Endothelial cell of umbilical vein (primary cell): Measurements from ENCODE around the gene MGAT5. TPM values are rescaled to one million over a fixed set of nuclear protein-coding genes. Genes with fewer than 3 reads are reported as not detected.

Experiments
- BruUV-seq: library from RNA; stranded (reverse); fragments of 400-500 nt; replicated peaks from 2 replicates; lab custom pipeline; 2021; lab: Mats Ljungman, UMichigan
- CTCF ChIA-PET: fragments of 300-600, 350-600 bp; sonication (Branson Sonifier 250); formaldehyde crosslinking; loops from one replicate; lab custom pipeline; 2021; ENCODE audit warnings: antibody characterized with exemption, inconsistent platforms; lab: Charles Lee
- POLR2A ChIA-PET: fragments of 300-600, 350-600 bp; sonication (Branson Sonifier 250); formaldehyde crosslinking; loops from one replicate; lab custom pipeline; 2021; ENCODE audit warnings: antibody characterized with exemption, inconsistent platforms; lab: Charles Lee
- DNase-seq: peaks from one replicate; pipeline ENCODE4 v3.0.0-alpha.2; 2011; ENCODE audit warnings: low read depth, low spot score
- FAIRE-seq: peaks from 2 replicates; lab custom pipeline; 2011; peaks lifted over from hg19 to GRCh38; lab: Jason Lieb, UNC
- H2AFZ ChIP-seq: 2 replicates; pipeline ENCODE4 v1.6.0; 2012; ENCODE audit warnings: low read depth, low read length, control low read depth, inconsistent platforms
- H3K27ac ChIP-seq: 2 replicates; pipeline ENCODE4 v1.5.1; 2011; ENCODE audit warnings: low read depth, mild to moderate bottlenecking, control low read depth, low read length, moderate library complexity; ENCODE audit not compliant: insufficient read depth
- H3K27me3 ChIP-seq, 2 experiments: 2 replicates each; pipeline versions ENCODE4 v1.6.0 to v1.6.1; 2011; ENCODE audit warnings: low read length in 2 of 2, mixed read lengths in 1 of 2; ENCODE audit not compliant: control insufficient read depth in 2 of 2, insufficient read depth in 2 of 2
- H3K36me3 ChIP-seq, 2 experiments: 2 replicates in 1 of 2; 3 replicates in 1 of 2; pipeline ENCODE4 v1.5.1; 2011; ENCODE audit warnings: low read length in 2 of 2, mild to moderate bottlenecking in 1 of 2, moderate library complexity in 1 of 2; ENCODE audit not compliant: control insufficient read depth in 2 of 2, insufficient read depth in 2 of 2; ENCODE audit errors: extremely low read depth in 1 of 2
- H3K4me1 ChIP-seq: 3 replicates; pipeline ENCODE4 v1.5.1; 2011; ENCODE audit warnings: mild to moderate bottlenecking, low read length; ENCODE audit not compliant: control insufficient read depth, insufficient read depth; ENCODE audit errors: extremely low read depth
- H3K4me2 ChIP-seq: 2 replicates; pipeline ENCODE4 v1.6.1; 2011; ENCODE audit warnings: low read length, control low read depth, mixed read lengths; ENCODE audit not compliant: insufficient read depth
- H3K4me3 ChIP-seq, 3 experiments: fragments of 200-600 bp in 1 of 3; sonication (generic), shearing (Covaris generic) in 1 of 3; replicated peaks in 1 of 3; 2 replicates each; pipeline ENCODE4 v1.5.1; 2011 to 2016; ENCODE audit warnings: control low read depth in 3 of 3, low read length in 3 of 3, mild to moderate bottlenecking in 2 of 3, inconsistent platforms in 1 of 3, low read depth in 1 of 3, moderate library complexity in 1 of 3; ENCODE audit not compliant: insufficient read depth in 1 of 3
- H3K79me2 ChIP-seq: 2 replicates; pipeline ENCODE4 v1.6.0; 2012; ENCODE audit warnings: low read length, inconsistent platforms; ENCODE audit not compliant: control insufficient read depth, insufficient read depth
- H3K9ac ChIP-seq: replicated peaks from 2 replicates; pipeline ENCODE3; 2011; ENCODE audit warnings: low read length, control low read depth; ENCODE audit not compliant: insufficient read depth; ENCODE audit errors: extremely low read depth
- H3K9me1 ChIP-seq: replicated peaks from 3 replicates; pipeline ENCODE4 v1.6.0; 2011; ENCODE audit warnings: mild to moderate bottlenecking, low read length; ENCODE audit not compliant: control insufficient read depth, insufficient read depth; ENCODE audit errors: extremely low read depth
- H3K9me3 ChIP-seq: replicated peaks from 2 replicates; pipeline ENCODE4 v1.5.1; 2012; ENCODE audit warnings: low read length, inconsistent platforms; ENCODE audit not compliant: control insufficient read depth, insufficient read depth
- H4K20me1 ChIP-seq: replicated peaks from 2 replicates; pipeline ENCODE3; 2011; ENCODE audit warnings: mild to moderate bottlenecking, low read length; ENCODE audit not compliant: control insufficient read depth, insufficient read depth; ENCODE audit errors: extremely low read depth
- CTCF ChIP-seq, 2 donors: IDR thresholded peaks; 1 replicate in 1 of 2; 2 replicates in 1 of 2; pipeline ENCODE4 v1.5.1; 2011; ENCODE audit warnings: low read length in 2 of 2, mild to moderate bottlenecking in 2 of 2, moderate library complexity in 2 of 2, control low read depth in 1 of 2, inconsistent platforms in 1 of 2, low read depth in 1 of 2; ENCODE audit not compliant: insufficient read depth in 1 of 2; ENCODE audit errors: extremely low read depth in 1 of 2
- EZH2 ChIP-seq: IDR thresholded peaks from 2 replicates; pipeline ENCODE4 v1.6.1; 2012; ENCODE audit warnings: borderline replicate concordance, low read depth, mild to moderate bottlenecking, moderate library complexity, low read length, inconsistent platforms; ENCODE audit not compliant: severe bottlenecking
- FOS ChIP-seq: IDR thresholded peaks from 2 replicates; pipeline ENCODE4 v1.6.1; 2011; ENCODE audit warnings: mild to moderate bottlenecking, low read length, moderate library complexity, borderline replicate concordance; ENCODE audit not compliant: insufficient read depth
- GATA2 ChIP-seq: IDR thresholded peaks from 2 replicates; pipeline ENCODE4 v1.7.0; 2011; ENCODE audit warnings: low read depth, mild to moderate bottlenecking, moderate library complexity, mixed read lengths, low read length; ENCODE audit not compliant: insufficient read length, insufficient read depth
- JUN ChIP-seq: IDR thresholded peaks from 2 replicates; pipeline ENCODE4 v1.6.1; 2011; ENCODE audit warnings: borderline replicate concordance, low read depth; ENCODE audit not compliant: insufficient read length, insufficient read depth
- MAX ChIP-seq: IDR thresholded peaks from 2 replicates; pipeline ENCODE4 v1.6.1; 2011; ENCODE audit not compliant: insufficient read depth, insufficient read length
- MYC ChIP-seq: IDR thresholded peaks from one replicate; pipeline ENCODE4 v1.6.1; 2011; ENCODE audit warnings: mild to moderate bottlenecking, low read depth, low read length
- POLR2A ChIP-seq: IDR thresholded peaks from 2 replicates; pipeline ENCODE4 v1.6.1; 2012; ENCODE audit warnings: low read depth, mild to moderate bottlenecking, control low read depth, low read length
- POLR2AphosphoS5 ChIP-seq: IDR thresholded peaks from 2 replicates; pipeline ENCODE4 v1.6.1; 2012; ENCODE audit warnings: low read depth, mild to moderate bottlenecking, control low read depth, low read length, moderate library complexity; ENCODE audit not compliant: insufficient read depth
- dilution Hi-C: fragments of 300-500 bp; cut with MboI; formaldehyde crosslinking; loops from one replicate; pipeline ENCODE4 v1.15.0; 2019; ENCODE audit warnings: low sequenced_read_pairs; ENCODE audit not compliant: extremely low pct_ligation_motif_present
- intact Hi-C: fragments of 100-400 bp; cut with micrococcal nuclease; formaldehyde crosslinking; loops from one replicate; pipeline ENCODE4 v1.10.0; 2022
- polyA plus RNA-seq, 4 experiments: library from polyadenylated mRNA; depleted of rRNA in 3 of 4; stranded (reverse) in 3 of 4; unstranded in 1 of 4; fragments of >200 nt; gene quantifications; 2 replicates each; pipeline versions ENCODE4 v1.2.1 to v1.2.3, GENCODE V29; 2011 to 2012; ENCODE audit warnings: missing spikeins in 1 of 4
- total RNA-seq: library from RNA; stranded (reverse); gene quantifications from 2 replicates; pipeline ENCODE4 v1.2.3, GENCODE V29; 2021

Gene MGAT5
- total and polyA plus RNA-seq, 2 donors (not counting 3 experiments of a cell fraction or from before 2014, with no cell fraction given), result 17.7 to 84.1 TPM

- TF ChIP-seq CTCF (IDR thresholded peaks at IDR 0.05; ENCODE audit: extremely low read depth in 1 of 2, insufficient read depth in 1 of 2, low read depth in 1 of 2, low read length in 2 of 2) (peak; percentile 15 to 22), EZH2 (no peak)
- H3K4me2 ChIP-seq, result no peak overlapping the region
- H3K4me3 ChIP-seq, result no peak overlapping the region
- ChIA-PET POLR2A (no interaction called here), CTCF (interaction anchor here (1.2 kb wide), 1 partner anchor 432 kb away, joined by 4 read pairs; no protein-coding TSS in a partner anchor)
- H3K27me3 ChIP-seq, result no peaks in the 10 kb centered on the region
- H3K9ac ChIP-seq, result no peak overlapping the region
- H4K20me1 ChIP-seq, result no peaks in the 10 kb centered on the region
- FAIRE-seq (peak; percentile 33), DNase-seq (peak; percentile 26)
- no peak overlapping the region for H2AFZ ChIP-seq
- dilution Hi-C loops, result no loop called here
- H3K9me1 ChIP-seq, result no peaks in the 10 kb centered on the region
- intact Hi-C loops, result no loop called here
- H3K36me3 ChIP-seq, result no peaks in the 10 kb centered on the region
- H3K4me1 ChIP-seq, result no peaks in the 10 kb centered on the region
- no peaks in the 10 kb centered on the region for H3K79me2 ChIP-seq
- H3K27ac ChIP-seq, result no peak overlapping the region
- no peaks in the 10 kb centered on the region for H3K9me3 ChIP-seq
- BruUV-seq, result no TSS peak
Observed at GRCh38 chr2:134466141-134466540, 212.3 kb downstream of the MGAT5 start.

GRCh38 chr2:134468164-134468563 is 214.3 kb downstream of the MGAT5 start:
- H3K27ac ChIP-seq, result no peak overlapping the region
- no peaks in the 10 kb centered on the region for H3K4me1 ChIP-seq
- POLR2A ChIA-PET, result no interaction called here
- H3K79me2 ChIP-seq, result no peaks in the 10 kb centered on the region
- CTCF ChIA-PET, result interaction anchor here (1.2 to 3.5 kb wide), 3 partner anchors 18 to 582 kb away, joined by 3 to 13 read pairs (median 10); no protein-coding TSS in a partner anchor
- no peak overlapping the region for H3K4me2 ChIP-seq
- H3K4me3 ChIP-seq, result no peak overlapping the region
- H3K27me3 ChIP-seq, result no peaks in the 10 kb centered on the region
- no peaks in the 10 kb centered on the region for H3K36me3 ChIP-seq
- dilution Hi-C loops (no loop called here), intact Hi-C loops (no loop called here)
- H3K9me3 ChIP-seq, result no peaks in the 10 kb centered on the region
- FAIRE-seq (no peak), DNase-seq (no peak)
- no peaks in the 10 kb centered on the region for H4K20me1 ChIP-seq
- H2AFZ ChIP-seq, result no peak overlapping the region
- H3K9me1 ChIP-seq, result no peaks in the 10 kb centered on the region
- H3K9ac ChIP-seq, result no peak overlapping the region
- no TSS peak for BruUV-seq
- no peak for TF ChIP-seq JUN
- TF ChIP-seq CTCF (IDR thresholded peaks at IDR 0.05; ENCODE audit: extremely low read depth in 1 of 2, insufficient read depth in 1 of 2, low read depth in 1 of 2, low read length in 2 of 2), result no peak
- TF ChIP-seq POLR2A, result no peak
- TF ChIP-seq FOS, result no peak
- TF ChIP-seq MYC, result no peak
- no peak for TF ChIP-seq GATA2
- no peak for TF ChIP-seq MAX
- TF ChIP-seq POLR2AphosphoS5, result no peak
- TF ChIP-seq EZH2, result no peak
